Esophagus muscularis mucosa (tissue), 4 donors: ENCODE measurements around the gene RUNX1. TPM values are rescaled to one million over a fixed set of nuclear protein-coding genes. Genes with fewer than 3 reads are reported as not detected.
A peak's percentile ranks its signal among the peaks of the same experiment; 100 is the strongest.

ENCODE experiments used
- DNase-seq: peaks from one replicate; pipeline ENCODE4 v3.0.0-alpha.2; 2017; ENCODE audit errors: extremely low spot score
- H3K27ac ChIP-seq, 4 donors: fragments of 200-600 bp; sonication (generic); replicated peaks in 1 of 4; 1 replicate in 3 of 4; 2 replicates in 1 of 4; pipeline ENCODE4 v1.5.1; 2016 to 2019; ENCODE audit warnings: mild to moderate bottlenecking in 1 of 4
- H3K27me3 ChIP-seq, 4 donors: fragments of 200-600 bp; sonication (generic); one replicate each; pipeline versions ENCODE4 v1.5.1 to v1.6.0; 2016 to 2019
- H3K36me3 ChIP-seq, 4 donors: fragments of 200-600 bp; sonication (generic); one replicate each; pipeline ENCODE4 v1.5.1; 2016 to 2019
- H3K4me1 ChIP-seq, 4 donors: fragments of 200-600 bp; sonication (generic); one replicate each; pipeline ENCODE4 v1.5.1; 2016 to 2019
- H3K4me3 ChIP-seq, 4 donors: fragments of 200-600 bp; sonication (generic); 1 replicate in 2 of 4; 2 replicates in 2 of 4; pipeline ENCODE4 v1.5.1; 2016 to 2019; ENCODE audit warnings: mild to moderate bottlenecking in 4 of 4, moderate library complexity in 1 of 4
- H3K9me3 ChIP-seq, 4 donors: fragments of 200-600 bp; sonication (generic); 1 replicate in 3 of 4; 2 replicates in 1 of 4; pipeline ENCODE4 v1.5.1; 2016 to 2019
- EP300 ChIP-seq: sonication (generic); formaldehyde crosslinking; IDR thresholded peaks from one replicate; pipeline ENCODE4 v1.6.1; 2017; ENCODE audit warnings: antibody characterized with exemption
- POLR2A ChIP-seq: fragments of 450-650 bp; IDR thresholded peaks from one replicate; pipeline ENCODE4 v1.6.1; 2017; ENCODE audit warnings: antibody characterized with exemption, moderate library complexity, mild to moderate bottlenecking, low read depth
- POLR2AphosphoS5 ChIP-seq, 2 donors: sonication (generic); formaldehyde crosslinking; IDR thresholded peaks; one replicate each; pipeline ENCODE4 v1.6.1; 2017; ENCODE audit warnings: antibody characterized with exemption in 2 of 2
- WGBS: methylation state at CpG from one replicate; pipeline ENCODE4 v1.1.5; 2018; 5-methylcytosine and 5-hydroxymethylcytosine counted together
- intact Hi-C: fragments of 100-400 bp; cut with DNase I; formaldehyde crosslinking; loops from one replicate; pipeline ENCODE4 v1.15.1; 2023
- total RNA-seq, 4 donors: library from RNA; depleted of rRNA; stranded (reverse); fragments of >200 nt; gene quantifications; one replicate each; pipeline versions ENCODE4 v1.1.0 to v1.2.1, GENCODE V29; 2016
- TF ChIP-seq, protein P1 (sequence below), 3 experiments: fragments of 200-600 bp in 2 of 3; fragments of 450-650 bp in 1 of 3; sonication (generic) in 2 of 3; IDR thresholded peaks; one replicate each; pipeline ENCODE4 v1.5.1; 2017 to 2019; ENCODE audit warnings: antibody characterized with exemption in 3 of 3, mild to moderate bottlenecking in 2 of 3, moderate library complexity in 1 of 3

RUNX1 gene
- total RNA-seq, 4 donors from 2014 or later: 3.7 to 10.9 (median 5.6) TPM

DNA sequence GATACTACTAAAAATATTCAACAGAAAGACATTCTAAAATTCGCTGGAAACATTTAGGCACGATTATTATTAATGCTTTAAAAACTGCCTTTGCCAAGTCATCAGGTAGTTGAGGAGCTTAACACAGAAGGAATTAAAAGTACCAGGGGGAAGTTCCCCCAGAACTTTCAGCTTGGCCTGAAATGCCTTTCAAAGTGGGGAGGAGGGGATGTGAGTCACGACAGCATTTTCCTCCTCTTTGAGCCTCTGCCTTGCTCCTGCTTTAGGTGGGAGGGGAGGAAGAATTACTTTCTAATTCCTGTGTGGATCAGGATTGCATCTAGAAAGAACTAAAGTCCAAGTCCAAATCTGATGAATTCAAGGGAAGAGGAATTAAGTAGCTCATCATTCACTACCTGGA is 196.7 kb downstream of the RUNX1 start:
- intact Hi-C loops: no loop called here

DNA sequence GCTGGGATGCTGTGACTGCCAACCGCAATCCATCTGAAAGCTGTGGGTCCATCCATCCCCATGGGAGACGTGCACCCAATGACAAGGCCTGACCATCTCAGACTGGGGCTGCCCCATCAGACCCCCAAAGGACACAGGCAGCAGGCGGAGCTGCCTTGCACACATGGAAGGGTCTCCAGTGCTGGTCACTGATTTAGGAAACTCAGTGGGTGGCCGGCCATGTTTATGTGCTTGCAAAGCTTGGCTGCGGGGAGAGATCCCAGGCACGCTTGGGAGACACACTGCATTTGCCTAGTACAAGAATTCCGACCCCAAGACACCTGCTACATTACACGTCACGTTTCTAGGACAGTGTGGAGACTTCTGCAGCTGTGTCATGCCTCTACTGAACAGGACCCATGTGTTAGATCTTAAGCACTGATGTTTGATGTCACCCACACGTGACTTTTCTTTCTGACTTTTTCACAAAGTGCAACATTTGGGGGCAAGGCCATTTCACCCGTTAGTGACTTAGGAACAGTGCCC is 198.9 kb downstream of the RUNX1 start:
- intact Hi-C loops: no loop called here
- no peaks in the 10 kb centered on the region for H3K36me3 ChIP-seq
- DNase-seq: no peak
- no peaks in the 10 kb centered on the region for H3K27me3 ChIP-seq
- TF ChIP-seq POLR2AphosphoS5 (IDR thresholded peaks at IDR 0.05) (no peak), EP300 (no peak), POLR2A (no peak)
- TF ChIP-seq, protein P1, sequence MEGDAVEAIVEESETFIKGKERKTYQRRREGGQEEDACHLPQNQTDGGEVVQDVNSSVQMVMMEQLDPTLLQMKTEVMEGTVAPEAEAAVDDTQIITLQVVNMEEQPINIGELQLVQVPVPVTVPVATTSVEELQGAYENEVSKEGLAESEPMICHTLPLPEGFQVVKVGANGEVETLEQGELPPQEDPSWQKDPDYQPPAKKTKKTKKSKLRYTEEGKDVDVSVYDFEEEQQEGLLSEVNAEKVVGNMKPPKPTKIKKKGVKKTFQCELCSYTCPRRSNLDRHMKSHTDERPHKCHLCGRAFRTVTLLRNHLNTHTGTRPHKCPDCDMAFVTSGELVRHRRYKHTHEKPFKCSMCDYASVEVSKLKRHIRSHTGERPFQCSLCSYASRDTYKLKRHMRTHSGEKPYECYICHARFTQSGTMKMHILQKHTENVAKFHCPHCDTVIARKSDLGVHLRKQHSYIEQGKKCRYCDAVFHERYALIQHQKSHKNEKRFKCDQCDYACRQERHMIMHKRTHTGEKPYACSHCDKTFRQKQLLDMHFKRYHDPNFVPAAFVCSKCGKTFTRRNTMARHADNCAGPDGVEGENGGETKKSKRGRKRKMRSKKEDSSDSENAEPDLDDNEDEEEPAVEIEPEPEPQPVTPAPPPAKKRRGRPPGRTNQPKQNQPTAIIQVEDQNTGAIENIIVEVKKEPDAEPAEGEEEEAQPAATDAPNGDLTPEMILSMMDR (IDR thresholded peaks at IDR 0.05): no peak
- H3K27ac ChIP-seq: no peak overlapping the region
- no peak overlapping the region for H3K4me3 ChIP-seq
- H3K9me3 ChIP-seq: no peaks in the 10 kb centered on the region
- WGBS: 82% methylated on average over 8 of the region's 11 CpGs
- H3K4me1 ChIP-seq: peaks cover 0 to 17% (median 14%) of the 10 kb centered on the region in 4 donors

More for the DNA sequence above, 196.7 kb downstream of the RUNX1 start:
- H3K27me3 ChIP-seq: no peaks in the 10 kb centered on the region
- no peaks in the 10 kb centered on the region for H3K4me1 ChIP-seq
- H3K4me3 ChIP-seq: no peak overlapping the region
- WGBS: 79% methylated on average over 3 of the region's 3 CpGs
- H3K36me3 ChIP-seq: no peaks in the 10 kb centered on the region
- no peak overlapping the region for H3K27ac ChIP-seq
- no peaks in the 10 kb centered on the region for H3K9me3 ChIP-seq
- TF ChIP-seq POLR2AphosphoS5 (IDR thresholded peaks at IDR 0.05) (no peak), EP300 (no peak), POLR2A (no peak)
- TF ChIP-seq, protein P1 (IDR thresholded peaks at IDR 0.05): no peak
- no peak for DNase-seq

DNA sequence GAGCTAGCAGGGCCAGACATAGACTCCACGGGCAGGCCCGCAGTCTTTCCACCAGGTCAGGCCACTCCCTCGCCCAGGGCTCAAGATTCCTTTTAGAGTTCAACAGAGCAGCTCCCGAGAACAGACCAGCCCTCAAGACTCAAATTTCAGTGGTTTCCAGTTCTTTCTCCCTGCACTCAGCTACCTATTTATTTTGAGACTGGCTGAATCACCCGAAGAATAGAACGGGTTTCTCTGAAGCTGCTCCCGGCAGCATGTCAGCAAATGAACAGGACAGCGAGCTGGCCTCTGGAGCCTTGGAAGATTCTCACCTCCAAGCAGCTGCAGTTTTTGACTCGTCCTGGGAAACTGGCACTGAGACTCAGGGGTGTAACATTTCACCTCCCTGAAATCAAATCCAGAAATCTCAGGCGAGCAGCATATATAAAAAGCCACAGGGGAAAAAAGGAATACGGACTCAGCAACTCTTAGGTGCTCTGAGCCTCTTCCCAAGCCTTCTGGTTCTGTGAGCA is 202.4 kb downstream of the RUNX1 start:
- Histone ChIP-seq H3K27ac (peak overlapping the region in 2 of 4 donors; percentile 2 to 20), H3K27me3 (no peaks in the 10 kb centered on the region), H3K4me1 (peaks cover 0 to 29% (median 23%) of the 10 kb centered on the region in 4 donors), H3K4me3 (no peak overlapping the region), H3K9me3 (no peaks in the 10 kb centered on the region), H3K36me3 (no peaks in the 10 kb centered on the region)
- TF ChIP-seq, protein P1 (IDR thresholded peaks at IDR 0.05): no peak
- no peak for TF ChIP-seq EP300
- TF ChIP-seq POLR2AphosphoS5 (IDR thresholded peaks at IDR 0.05): no peak
- no peak for TF ChIP-seq POLR2A
- DNase-seq: no peak
- 60% methylated on average over 11 of the region's 11 CpGs for WGBS
- intact Hi-C loops: no loop called here

DNA sequence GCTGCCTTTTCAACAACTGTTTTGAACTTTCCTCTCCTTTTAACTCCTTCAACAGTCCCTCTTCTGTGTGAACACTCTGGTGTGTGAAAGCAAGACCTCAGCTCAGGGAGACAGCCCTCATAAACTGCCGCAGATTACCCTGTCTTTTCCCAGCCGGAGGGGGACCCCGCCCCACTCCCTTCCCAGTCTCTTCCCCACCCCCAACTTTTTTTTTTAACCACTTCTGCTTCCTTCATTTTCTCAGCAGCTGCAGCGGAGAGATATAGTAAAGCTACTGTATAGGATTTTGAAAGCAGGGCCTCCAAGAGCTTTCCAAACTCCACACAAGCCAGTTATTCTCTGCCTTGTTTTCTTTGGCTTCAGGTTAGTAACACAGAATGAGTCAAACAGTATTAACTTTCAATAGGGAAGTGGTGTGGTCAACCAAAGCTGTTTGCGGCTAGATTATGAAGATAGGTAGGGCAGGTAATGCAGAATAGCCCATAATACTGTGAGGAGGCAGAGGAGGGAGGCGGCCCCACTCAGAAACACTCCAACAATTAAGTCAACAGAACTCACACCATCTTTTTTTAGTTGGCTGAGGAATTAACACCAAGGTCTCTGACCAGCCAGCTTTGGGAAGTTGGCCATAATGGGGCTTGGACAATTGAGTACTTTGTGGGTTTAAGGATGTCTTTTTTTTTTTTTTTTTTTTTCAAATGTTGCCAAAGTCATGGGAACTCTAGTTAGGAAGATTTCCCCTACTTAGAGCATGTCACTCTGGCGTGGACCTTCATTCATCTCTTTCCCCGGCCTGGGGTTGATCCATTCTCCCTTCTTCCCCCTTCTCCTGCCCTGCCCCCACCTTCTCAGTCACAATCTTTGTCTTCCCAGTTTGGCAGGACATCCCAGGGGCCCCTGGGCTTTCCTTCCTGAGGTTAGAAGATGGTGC is 203.3 kb downstream of the RUNX1 start:
- no peak for DNase-seq
- Histone ChIP-seq H3K27ac (peak overlapping the region in 2 of 4 donors; percentile 2 to 14), H3K4me3 (no peak overlapping the region), H3K36me3 (no peaks in the 10 kb centered on the region), H3K4me1 (peaks cover 0 to 29% (median 23%) of the 10 kb centered on the region in 4 donors), H3K9me3 (no peaks in the 10 kb centered on the region), H3K27me3 (no peaks in the 10 kb centered on the region)
- intact Hi-C loops: no loop called here
- 71% methylated on average over 8 of the region's 8 CpGs for WGBS
- no peak for TF ChIP-seq EP300
- TF ChIP-seq, protein P1 (IDR thresholded peaks at IDR 0.05): no peak
- TF ChIP-seq POLR2AphosphoS5 (IDR thresholded peaks at IDR 0.05): no peak
- TF ChIP-seq POLR2A: no peak
